ENCODE measurements around the gene MTCL1. TPM values are rescaled to one million over a fixed set of nuclear protein-coding genes. Genes with fewer than 3 reads are reported as not detected.

MTCL1 gene
- total RNA-seq, 1 donor from 2014 or later: 2.9 TPM

- peaks cover 14% of the 10 kb centered on the region for H3K4me1 Mint-ChIP-seq
- CTCF ChIA-PET: no interaction called here
- no peak overlapping the region for H3K27ac Mint-ChIP-seq
- H3K36me3 Mint-ChIP-seq (ENCODE audit: low read depth): peaks cover 11% of the 10 kb centered on the region
- DNase-seq (no peak), ATAC-seq (ENCODE audit: low read depth) (no peak)
- TF ChIP-seq CTCF (IDR thresholded peaks at IDR 0.05): no peak
- H3K27me3 Mint-ChIP-seq: no peaks in the 10 kb centered on the region
- intact Hi-C loops (cut with micrococcal nuclease): no loop called here
- H3K4me3 Mint-ChIP-seq: no peak overlapping the region
- H3K9me3 Mint-ChIP-seq: peaks cover 6% of the 10 kb centered on the region
- POLR2A ChIA-PET: no interaction called here
Observed at GRCh38 chr18:8722946-8723820, 17.8 kb downstream of the MTCL1 start.

GRCh38 chr18:8724452-8724851 lies 19.1 kb downstream of the MTCL1 start:
- POLR2A ChIA-PET: no interaction called here
- H3K27me3 Mint-ChIP-seq: no peaks in the 10 kb centered on the region
- CTCF ChIA-PET: interaction anchor here (1.0 kb wide), 1 partner anchor 135 kb away, joined by 3 read pairs; no protein-coding TSS in a partner anchor
- peaks cover 8% of the 10 kb centered on the region for H3K36me3 Mint-ChIP-seq (ENCODE audit: low read depth)
- ATAC-seq (ENCODE audit: low read depth) (no peak), DNase-seq (no peak)
- no peak for TF ChIP-seq CTCF (IDR thresholded peaks at IDR 0.05)
- no peak overlapping the region for H3K27ac Mint-ChIP-seq
- H3K4me1 Mint-ChIP-seq: peaks cover 17% of the 10 kb centered on the region
- peaks cover 6% of the 10 kb centered on the region for H3K9me3 Mint-ChIP-seq
- H3K4me3 Mint-ChIP-seq: no peak overlapping the region
- intact Hi-C loops (cut with micrococcal nuclease): no loop called here

GRCh38 chr18:8726281-8726680 lies 20.9 kb downstream of the MTCL1 start:
- CTCF ChIA-PET: no interaction called here
- Mint-ChIP-seq H3K27ac (no peak overlapping the region), H3K4me3 (no peak overlapping the region), H3K27me3 (no peaks in the 10 kb centered on the region), H3K36me3 (ENCODE audit: low read depth) (peaks cover 4% of the 10 kb centered on the region), H3K9me3 (peaks cover 6% of the 10 kb centered on the region), H3K4me1 (peaks cover 25% of the 10 kb centered on the region)
- POLR2A ChIA-PET: interaction anchor here (1.3 kb wide), 1 partner anchor 19 kb away, joined by 6 read pairs; no protein-coding TSS in a partner anchor
- no peak for TF ChIP-seq CTCF (IDR thresholded peaks at IDR 0.05)
- ATAC-seq (ENCODE audit: low read depth) (no peak), DNase-seq (no peak)
- intact Hi-C loops (cut with micrococcal nuclease): no loop called here

- H3K9me3 Mint-ChIP-seq: peaks cover 6% of the 10 kb centered on the region
- H3K36me3 Mint-ChIP-seq (ENCODE audit: low read depth): no peaks in the 10 kb centered on the region
- CTCF ChIA-PET: interaction anchor here (2.0 kb wide), 1 partner anchor 31 kb away, joined by 5 read pairs; no protein-coding TSS in a partner anchor
- no peak overlapping the region for H3K4me3 Mint-ChIP-seq
- ATAC-seq (ENCODE audit: low read depth) (no peak), DNase-seq (no peak)
- intact Hi-C loops (cut with micrococcal nuclease): no loop called here
- POLR2A ChIA-PET: interaction anchor here (0.9 to 1.3 kb wide), 2 partner anchors 20 to 30 kb away, joined by 4 to 6 read pairs; no protein-coding TSS in a partner anchor
- no peak overlapping the region for H3K27ac Mint-ChIP-seq
- no peak for TF ChIP-seq CTCF (IDR thresholded peaks at IDR 0.05)
- H3K27me3 Mint-ChIP-seq: no peaks in the 10 kb centered on the region
- H3K4me1 Mint-ChIP-seq: peaks cover 25% of the 10 kb centered on the region
Observed at GRCh38 chr18:8726963-8727705, 21.8 kb downstream of the MTCL1 start.
